Esophagus mucosa (tissue), 1 donor: Measurements from ENCODE around the gene TNK2. TPM values are rescaled to one million over a fixed set of nuclear protein-coding genes. Genes with fewer than 3 reads are reported as not detected.

Experiments used
- ATAC-seq: fragments of 200-7000 bp; cut with Tn5 transposase; one replicate; pipeline ENCODE4 v1.9.1; 2020
- total RNA-seq: library from RNA; stranded (reverse); gene quantifications from one replicate; pipeline ENCODE4 v1.2.4, GENCODE V29; 2023
- donor health status: DM: yes; HTN: yes; CAD: no.

The TNK2 gene
- total RNA-seq, 1 donor from 2014 or later: 42.6 TPM

DNA sequence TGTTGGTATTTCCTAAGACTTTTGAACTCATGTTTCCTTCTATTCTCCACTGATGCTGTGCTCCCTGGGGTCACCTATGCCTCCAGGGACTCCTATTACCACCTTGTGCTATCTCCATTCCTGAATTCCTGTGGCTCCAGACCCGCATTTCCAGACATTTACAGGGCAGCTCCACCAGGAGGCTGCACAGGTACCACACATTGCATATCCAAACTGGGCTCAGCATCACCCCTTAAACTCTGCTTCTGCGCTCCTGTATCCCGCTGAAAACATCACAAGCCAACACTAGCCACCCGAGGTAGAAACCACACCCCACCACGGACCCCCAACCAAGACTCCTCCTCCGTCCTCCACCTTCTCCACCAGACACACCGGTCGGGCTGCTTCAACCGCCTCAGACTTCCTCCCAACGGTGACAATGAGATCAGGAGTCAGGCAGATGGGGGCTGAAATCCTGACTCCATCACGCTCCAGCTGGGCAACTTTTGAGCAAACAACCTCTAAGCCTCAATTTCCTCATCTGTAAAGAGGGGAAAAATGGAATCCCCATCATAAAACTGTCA is 10.4 kb downstream of the TNK2 start:
- no peak for ATAC-seq

DNA sequence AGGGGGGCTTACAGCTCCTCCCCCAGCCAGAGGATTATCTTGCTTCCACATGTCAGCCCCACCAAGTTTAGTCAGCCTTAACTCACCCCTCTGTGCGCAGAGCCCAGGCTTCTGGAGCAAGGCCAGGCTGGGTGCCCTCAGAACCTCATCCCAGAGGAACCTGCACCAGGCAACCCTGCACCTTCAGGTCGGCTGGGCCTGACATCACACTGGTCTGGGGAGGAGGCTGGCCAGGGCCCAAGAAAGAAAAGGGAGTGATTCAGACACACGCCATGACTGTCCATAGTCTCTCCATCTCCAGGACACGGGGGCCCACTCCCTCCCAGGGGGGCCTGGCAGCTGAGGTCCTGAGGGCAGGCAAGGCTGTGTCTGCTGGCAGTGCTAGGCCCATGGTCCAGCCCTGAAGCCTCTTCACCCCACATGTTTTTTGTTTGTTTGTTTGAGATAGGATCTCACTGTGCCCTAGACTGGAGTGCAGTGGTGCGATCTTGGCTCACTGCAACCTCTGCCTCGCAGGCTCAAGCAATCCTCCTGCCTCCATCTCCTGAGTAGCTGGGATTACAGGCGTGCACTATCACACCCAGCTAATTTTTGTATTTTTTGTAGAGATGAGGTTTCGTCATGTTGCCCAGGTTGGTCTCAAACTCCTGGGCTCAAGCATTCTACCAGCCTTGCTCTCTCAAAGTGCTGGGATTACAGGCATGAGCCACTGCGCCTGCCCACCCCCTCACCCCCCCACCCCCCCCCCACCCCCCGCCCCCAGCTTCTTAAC is 11.1 kb downstream of the TNK2 start:
- peak; percentile 56 for ATAC-seq

DNA sequence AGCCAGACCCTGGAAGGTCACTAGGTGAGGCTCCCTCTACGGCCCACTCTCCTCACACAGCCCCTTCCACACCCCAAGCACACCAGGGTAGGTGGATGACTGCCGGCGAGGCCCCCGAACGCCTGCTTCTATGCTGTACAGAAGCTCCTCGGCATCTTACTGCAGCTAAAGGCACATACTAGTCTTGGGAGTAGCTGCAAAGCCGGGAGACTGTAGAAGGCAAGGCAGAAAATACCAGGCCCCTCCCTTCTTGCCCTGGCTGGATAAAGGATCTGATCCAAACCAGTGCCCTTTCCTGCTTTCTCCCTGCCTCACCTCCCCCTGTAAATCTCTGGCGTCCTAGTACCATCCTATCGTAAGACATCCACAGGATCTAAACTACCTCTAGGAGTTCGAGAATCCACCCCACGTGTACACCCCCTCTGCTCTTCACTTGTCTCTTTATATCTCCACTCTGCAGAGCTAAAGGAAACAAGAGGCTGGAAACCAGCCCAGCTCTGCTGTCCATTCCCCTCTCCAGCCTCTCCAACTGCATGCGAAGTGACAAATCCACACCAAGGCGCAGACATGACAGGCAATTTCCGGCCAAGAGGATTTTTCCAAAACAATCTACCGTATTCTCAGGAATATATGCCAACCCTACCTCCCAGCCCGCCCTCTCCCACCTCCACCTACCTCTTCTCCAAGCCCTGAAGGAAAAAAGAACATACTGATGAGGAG is 11.8 kb downstream of the TNK2 start:
- peak; percentile 18 for ATAC-seq

DNA sequence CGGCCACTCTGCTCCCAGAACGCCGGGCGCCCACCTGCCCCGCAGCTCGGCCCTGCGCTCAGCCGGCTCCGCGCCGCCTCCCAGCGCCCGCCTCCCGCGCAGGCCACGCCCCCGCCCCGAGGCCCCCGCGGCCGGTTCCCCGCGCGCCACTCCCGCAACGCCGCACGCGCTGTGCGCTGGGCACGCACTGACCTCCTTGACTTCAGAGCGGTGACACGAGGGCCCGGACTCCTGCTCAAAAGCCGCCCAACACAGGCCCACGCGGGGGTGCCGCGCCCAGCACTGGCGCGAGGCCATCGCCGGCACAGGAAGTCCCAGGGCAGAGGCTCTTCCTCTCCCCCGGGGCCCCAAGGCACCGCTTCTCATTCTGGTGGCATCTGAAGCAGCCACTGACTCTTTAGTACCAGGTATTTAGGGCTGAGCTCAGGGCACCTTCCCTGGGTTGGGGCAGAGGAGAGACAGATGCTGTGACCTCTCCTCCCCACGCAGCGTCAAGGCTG is 12.4 kb downstream of the TNK2 start:
- peak; percentile 55 for ATAC-seq

DNA sequence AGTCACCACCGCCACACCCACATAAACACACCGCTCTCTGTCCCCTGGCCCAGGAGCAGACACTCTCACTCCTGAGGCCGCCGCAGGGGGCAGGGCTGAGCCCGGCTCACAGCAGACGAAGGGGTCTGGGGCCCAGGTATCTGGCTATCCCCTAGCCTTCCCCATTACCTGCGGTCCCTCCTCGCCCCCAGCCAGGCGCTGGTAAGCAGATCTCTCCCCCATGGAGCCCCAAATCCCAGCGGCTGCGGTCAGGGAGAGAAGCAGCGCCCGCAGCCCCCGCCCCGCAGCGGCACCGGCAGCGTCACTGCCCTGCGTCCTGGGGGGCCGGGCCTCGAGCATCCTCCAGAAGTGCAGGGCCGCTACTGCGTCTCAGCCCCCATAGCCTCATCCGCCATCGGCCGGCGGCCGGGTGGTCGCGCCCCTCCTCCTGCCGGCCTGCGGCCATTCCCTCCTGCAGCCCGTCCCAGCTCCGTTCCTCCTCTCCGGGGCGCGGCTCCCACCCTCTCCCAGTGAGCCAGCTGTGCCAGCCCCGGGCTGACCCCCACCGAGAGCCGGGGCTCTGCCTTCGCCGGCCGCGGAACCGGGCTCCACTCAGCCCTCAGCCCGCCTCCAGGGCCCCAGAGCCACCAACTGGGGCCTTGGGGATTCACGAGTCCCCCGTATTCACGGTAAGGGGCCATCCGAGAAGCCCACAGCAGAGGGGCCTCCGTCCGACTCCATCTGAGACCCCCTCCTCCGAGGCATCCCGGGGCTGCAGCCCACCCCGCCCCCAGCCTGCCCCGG is 13.1 kb downstream of the TNK2 start:
- ATAC-seq: peak; percentile 51

DNA sequence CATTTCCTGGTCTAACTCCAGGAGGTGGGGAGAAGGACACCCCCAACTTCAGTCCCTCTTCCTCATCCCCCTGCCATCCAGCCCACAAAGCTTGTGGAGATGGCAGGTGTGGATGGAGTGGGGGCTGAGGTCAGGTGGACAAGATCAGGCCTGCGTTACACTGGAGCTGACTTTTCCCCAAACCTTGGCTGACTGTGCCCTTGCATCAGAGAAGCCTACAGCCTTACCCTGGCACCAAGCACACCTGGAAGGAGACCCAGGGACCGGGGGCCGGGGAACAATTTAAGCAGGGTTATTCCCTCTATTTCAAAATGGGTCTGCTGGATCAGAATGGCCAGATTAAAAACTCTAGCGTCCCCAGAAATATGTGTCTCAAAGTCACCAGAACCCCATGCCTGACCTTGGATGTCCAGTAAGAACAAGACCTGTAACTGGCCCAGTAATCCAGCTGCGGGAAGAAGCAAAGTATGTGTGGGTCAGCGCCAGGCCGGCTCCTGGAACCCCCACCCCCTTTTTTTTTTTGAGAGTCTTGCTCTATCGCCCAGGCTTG is 14.4 kb downstream of the TNK2 start:
- ATAC-seq: no peak

DNA sequence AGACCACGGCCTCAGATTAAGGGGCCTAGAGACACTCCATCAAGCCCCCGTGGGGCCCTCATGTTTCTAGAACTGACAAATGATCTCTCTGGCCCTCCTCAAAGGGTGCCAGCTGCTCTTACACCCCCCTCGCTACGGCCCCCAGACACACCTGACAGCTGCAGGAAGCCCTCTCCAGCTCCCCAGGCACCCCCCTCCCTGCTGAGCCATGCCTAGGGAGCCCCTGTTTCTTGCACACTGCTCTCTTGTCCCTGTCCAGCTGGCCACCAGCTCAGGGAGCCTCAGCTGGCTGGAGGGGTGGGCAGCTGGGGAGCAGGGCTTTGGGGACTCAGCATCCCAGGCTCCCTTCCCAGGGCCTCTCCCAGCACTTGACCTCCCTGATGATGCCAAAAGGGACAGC is 14.8 kb downstream of the TNK2 start:
- ATAC-seq: no peak

DNA sequence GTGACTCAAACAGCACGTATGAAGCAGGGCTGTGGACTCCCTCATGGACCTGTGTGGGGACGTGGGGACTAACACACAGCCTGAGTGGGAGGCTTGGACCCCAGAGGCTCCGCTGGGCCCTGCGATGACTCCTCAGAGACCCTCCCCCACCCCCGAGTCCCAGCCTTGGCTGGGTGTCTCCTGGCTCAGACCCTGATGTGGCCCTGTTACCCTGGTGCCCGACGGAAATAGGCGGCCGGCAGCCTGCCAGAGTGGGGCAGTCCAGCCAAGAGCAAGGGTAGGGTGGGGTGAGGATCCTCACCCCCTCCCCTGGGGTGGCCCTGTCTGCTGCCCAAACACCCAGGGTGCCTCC is 15.3 kb downstream of the TNK2 start:
- ATAC-seq: no peak

DNA sequence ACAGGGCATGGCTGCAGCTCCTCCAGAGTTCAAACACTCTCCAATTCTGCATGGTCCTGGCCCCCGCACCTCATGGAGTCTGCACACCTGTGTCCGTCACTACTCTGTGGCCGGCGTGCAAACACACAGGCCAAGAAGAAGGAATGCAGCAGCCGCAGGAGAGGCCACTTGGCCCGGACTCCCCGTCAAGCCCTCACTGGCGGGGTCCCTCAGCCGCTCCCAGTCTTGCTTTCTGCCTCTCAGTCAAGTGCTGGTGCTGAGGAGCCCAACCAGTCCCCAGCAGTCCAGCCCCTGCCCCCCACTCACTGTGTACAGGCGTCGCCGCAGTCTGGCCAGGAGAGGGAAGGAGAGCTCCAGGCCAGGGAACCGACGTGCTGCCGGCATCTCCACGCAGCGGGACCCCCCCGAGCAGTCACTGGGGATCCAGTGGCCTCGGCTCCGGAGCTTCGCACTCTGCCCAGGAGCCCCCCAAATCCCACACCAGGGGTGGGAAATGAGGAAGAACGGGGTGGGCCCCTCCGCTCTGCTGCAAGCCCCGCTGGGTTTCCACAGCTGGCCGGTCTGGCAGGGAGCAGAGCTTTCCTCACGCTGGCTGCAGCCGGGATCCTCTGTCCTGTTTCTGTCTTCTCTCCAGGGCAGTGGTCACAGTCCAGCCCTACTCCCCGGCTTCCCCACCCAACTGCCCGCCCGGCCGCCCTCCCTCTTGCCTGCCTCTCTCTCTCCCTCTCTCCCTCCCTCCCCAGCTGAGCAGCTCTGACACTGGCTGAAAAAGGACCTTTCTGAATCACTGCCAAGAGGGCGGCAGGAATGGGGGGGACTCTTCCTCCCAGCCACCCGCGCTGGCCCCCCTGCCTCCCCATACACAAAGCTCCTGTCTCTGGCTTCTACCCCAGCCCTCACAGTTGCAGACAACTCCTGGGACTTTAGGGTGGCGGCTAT is 16.0 kb downstream of the TNK2 start:
- no peak for ATAC-seq

DNA sequence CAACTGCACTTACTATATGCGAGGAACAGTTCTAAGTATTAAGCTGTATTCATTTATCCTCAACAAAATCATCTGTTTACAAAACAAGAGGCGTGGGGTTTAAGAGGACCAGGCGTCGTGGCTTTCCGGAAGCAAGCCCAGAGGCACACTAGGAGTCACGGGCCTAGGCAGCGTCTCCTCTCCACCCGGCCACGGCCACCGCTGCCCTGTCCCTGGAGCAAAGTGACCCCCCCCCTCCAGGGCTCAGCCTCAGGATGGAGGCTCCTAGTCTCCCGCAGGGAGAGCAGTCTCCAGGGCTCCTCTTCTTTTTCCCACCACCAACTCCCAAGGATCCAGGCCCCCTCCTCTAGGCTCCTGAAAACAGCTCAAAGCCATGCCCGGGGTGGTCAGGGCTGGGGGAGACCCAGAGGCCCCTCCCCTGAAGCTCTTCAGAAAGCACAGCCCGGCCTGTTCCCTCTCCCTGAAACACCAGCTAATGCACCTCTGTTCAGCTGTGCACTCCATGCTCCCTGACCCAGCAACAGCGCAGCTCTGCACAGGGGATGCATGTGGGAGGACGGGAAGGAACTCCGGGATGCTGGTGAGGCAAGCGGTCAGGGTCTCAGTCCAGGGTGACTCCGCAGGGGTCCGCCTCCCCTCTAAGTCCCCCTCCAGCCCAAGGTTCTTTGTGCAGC is 16.8 kb downstream of the TNK2 start:
- ATAC-seq: no peak

DNA sequence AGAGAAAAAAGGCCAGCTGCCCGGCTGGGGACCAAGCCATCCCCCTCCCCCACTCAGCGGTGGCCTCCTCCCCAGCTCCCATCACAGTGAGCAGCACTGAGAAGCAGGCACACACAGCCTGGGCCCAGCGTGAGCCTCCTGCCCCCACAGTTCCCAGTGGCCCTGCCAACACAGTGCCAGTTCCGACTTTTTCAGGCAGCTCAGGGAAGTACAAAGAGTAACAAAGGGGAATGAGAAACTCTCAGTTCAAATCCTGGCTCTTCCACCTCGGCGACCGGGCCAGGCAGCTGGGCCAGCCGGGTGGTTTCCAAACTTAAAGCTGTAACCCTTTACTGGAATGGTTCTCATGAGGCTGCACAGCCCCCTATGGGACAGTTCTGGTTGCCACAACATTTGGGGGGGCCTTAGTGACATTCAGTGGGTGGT is 18.5 kb downstream of the TNK2 start:
- no peak for ATAC-seq

DNA sequence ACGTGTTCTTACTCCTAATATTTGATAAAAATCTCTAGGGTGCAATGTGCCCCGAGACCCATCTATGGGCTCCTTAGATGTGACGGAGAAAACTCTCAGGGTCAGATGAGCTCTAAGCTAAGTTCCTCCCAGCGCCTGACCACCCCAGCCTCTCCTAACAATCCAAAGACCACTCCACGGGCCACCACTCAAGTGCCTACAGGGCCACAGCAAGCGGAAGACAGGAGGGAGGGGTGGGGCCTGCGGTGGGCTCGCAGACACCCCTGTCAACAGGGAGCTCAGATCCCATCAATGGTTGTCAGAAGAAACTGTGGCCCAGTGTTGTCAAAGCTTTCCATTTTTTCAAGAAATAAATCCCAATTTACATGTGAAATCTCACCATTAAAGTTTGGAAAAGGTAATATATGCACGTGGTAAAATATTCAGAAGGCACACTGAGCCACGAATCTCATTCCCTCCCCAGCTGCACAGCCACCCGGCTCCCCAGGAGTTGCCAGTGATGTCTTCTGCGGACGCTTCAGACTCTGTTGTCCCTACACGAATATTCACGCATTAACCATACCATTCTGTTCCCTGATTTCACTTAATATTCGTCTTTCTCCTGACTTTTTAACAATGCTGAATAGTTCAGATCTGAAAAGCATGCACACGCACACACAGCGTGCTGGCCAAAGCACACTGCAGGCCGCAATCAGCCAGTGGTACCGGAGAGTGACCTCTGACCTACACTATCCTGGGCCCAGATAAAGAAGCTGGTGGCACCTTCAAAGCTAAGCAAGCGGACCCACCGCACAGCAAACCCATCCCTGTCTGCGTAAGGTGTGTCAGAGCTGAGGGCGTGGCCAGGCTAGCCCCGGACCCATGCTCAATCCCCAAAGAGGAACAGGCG is 19.1 kb downstream of the TNK2 start:
- no peak for ATAC-seq

DNA sequence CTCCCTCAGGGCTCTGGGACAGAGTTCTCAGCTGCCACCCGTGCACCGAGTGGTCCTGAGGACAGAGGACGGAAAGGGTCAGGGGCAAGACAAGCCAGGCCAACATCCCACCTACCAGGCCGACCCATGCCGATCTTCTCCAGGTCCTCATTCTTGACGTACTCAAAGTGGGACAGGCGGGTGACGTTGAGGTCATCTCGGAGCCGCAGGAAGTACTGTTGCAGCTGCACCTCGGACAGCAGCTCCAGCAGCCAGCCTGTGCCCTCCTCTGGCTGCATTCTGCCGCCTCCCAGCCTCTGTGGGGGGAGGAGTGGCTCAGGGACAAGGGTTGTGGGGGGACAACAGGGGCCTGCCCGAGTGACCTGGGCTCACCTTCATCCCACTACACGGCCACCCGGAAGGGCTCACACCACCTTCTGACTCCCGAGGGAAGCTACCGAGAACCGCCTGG is 20.0 kb downstream of the TNK2 start:
- no peak for ATAC-seq

DNA sequence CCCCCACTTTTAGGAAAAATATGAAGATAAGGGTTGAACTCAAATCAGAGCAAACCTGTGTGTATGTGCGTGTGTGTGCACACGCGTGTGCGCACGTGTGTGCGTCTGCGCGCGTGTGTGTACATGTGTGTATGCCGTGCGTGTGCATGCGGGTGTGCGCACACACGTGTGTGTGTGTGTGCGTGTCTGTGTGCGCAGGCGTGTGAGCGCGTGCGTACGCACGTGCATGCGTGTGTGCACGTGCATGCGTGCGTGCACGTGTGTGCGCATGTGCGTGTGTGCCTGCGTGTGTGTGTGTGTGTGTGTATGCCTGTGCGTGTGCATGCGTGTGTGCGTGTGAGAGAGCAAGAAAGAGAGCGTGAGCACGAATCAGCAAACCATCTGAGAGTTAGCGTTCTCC is 20.7 kb downstream of the TNK2 start:
- no peak for ATAC-seq

DNA sequence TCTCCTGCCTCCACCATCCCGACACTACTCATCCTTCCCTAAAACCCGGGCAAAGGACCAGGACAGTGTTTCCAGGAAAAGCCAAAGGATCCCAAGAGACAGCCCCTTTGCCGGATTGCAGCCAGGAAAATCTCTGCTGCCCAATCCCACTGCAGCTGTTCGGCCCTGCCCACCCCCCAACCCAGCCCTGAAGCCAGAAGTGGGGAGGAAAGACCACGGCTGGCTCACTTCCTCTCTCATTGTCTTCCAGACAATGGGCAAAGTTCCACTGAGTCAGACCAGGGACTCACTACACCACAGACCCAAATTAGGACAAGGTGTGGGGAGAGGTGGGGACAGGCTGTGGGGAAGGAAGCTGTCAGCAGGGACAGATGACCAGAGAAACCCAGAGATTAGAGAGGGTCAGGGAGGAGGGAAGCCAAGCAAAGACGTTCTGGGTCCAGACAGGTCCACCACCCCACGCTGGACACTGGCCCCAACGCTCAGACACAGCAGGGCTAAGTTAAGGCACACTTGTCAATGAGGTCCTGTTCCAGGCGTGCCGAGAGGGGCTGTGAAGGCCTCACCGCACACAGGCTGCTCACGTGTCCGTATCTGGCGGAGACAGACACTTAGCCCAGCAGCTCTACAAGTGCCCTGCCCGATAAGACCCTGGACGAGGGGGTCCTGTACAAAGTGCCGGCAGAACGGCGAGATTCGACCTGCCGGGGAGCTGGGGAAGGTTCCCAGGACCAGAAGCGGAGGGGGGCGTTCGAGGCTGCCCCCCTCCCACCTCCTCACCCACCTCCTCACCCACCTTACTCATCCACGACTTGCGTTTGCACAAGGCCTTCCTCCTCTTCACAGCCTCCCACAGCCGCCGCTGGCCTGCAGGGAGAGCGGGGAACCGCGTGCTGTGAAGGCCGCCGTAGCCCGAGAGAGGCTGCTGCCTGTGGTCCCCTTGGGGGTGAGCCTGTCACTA is 21.9 kb downstream of the TNK2 start:
- ATAC-seq: peak; percentile 46

DNA sequence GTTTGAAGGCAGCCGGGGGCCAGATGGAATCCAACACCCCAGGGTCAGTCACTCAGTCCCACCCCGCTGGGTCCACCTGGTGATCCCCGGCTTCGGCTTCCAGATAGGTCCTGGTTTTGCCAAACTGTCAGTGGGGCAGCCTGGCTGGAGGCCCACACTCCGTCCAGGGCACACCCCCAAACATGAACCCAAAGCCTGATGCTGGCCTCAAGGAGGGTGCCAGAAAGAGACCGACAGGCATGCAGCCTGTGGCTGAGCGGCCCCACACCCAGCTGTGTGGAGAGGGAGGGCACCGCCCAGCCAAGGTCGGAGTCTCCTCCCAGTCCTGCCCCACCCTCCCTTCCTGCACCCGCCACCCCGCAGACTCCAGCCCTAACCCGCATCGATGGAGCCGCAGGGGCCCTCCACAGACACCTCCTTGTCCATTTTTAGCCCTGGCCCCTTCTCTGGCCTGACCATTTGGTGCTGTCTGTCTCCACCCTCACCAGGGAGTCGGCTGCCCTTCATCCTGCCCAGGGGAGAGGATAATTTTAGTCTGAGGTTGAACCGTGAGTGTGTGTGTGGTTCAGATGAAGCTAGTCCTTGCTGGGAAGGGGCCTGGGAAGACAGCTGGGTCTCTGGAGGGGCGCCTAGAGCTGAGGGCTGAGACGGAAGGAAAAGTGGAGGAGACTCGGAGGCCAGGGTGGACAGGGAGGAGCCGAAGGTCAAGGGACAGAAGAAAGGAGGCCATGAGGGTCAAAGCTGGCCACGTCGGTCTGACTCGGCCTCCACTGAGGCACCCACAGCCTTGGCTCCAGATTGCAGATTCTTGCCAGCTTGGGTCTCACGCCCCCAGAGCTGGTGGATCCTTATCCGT is 23.1 kb downstream of the TNK2 start:
- ATAC-seq: peak; percentile 32

DNA sequence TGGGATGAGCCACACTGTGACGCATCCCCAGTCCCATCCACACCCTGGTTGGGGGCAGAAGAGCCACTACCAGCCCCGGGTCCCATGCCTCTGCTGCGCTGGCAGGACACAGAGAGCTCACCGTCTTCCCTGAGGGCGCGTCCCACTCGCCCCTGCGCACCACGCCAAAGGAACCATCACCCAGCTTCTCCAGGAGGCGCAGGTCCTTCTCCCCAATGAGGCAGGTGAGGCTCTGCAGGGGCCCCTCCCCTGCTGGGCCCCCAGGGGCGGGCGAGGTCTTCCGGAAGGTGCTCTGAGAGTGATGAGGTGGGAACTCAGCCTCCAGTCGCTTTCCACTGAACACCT is 23.7 kb downstream of the TNK2 start:
- ATAC-seq: peak; percentile 9

DNA sequence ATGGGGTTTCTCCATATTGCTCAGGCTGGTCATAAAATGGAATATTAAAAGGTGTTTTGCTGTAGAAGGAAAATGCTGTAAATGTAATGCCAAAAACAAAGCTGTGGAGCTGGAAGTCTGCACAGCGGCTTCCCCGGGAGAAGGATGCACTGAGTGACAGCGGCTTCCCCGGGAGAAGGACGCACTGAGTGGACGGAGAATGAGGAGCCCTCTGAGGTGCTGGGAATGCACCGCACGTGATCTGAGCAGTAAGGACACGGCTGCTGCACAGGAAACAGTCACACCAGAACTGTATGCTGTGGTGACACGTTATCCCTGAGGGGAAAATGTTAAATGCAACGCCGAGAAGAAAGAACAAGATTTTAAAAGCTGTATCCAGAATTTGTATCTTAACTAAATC is 24.6 kb downstream of the TNK2 start:
- no peak for ATAC-seq
